Measurements from ENCODE around the gene PARVB.

GRCh38 chr22:44103735-44104480, 79.8 kb downstream of the PARVB start:
- TF ChIP-seq CTCF (IDR thresholded peaks at IDR 0.05), result no peak
- TF ChIP-seq POLR2A (IDR thresholded peaks at IDR 0.05), result no peak

Data from uterus (tissue), 2 donors.